HFF-Myc (cell line): ENCODE data around the gene MAP4K5.

Experiments used
- DNase-seq: peaks from one replicate; pipeline ENCODE4 v3.0.0-alpha.2; 2011; ENCODE audit warnings: low read depth; ENCODE audit errors: extremely low read depth
- H3K4me3 ChIP-seq: replicated peaks from 2 replicates; pipeline ENCODE4 v1.5.1; 2011; ENCODE audit warnings: low read depth, mild to moderate bottlenecking, control low read depth, low read length
- CTCF ChIP-seq: IDR thresholded peaks from 2 replicates; pipeline ENCODE4 v1.5.1; 2012; ENCODE audit warnings: mild to moderate bottlenecking, low read depth, low read length, control low read depth; ENCODE audit errors: missing control alignments

Gene MAP4K5

DNA sequence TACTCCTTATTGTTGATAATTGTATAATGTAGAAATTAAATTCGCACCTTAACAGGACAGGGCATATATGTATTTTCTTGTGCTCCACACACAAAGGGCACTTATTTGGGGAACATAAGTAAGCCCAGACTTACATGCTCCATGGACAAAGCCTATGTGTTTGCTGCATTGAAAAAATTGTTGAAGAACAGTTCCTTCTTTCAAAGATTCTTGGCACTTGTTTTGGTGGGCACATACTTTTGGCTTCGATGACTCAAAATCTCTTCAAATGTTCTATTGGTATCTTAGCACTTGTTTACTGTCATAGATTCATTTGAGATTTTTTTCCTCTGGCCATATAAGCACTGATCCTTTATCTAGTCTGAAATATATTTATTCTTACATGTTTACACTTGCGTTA lies 1.4 kb upstream of the MAP4K5 start:
- no peak for TF ChIP-seq CTCF

GRCh38 chr14:50533241-50533705 lies 904 bp upstream of the MAP4K5 start:
- TF ChIP-seq CTCF = no peak
- DNase-seq = no peak
- peak overlapping the region; percentile 89 for H3K4me3 ChIP-seq

More for the DNA sequence above, 1.4 kb upstream of the MAP4K5 start:
- H3K4me3 ChIP-seq = no peak overlapping the region
- no peak for DNase-seq

DNA sequence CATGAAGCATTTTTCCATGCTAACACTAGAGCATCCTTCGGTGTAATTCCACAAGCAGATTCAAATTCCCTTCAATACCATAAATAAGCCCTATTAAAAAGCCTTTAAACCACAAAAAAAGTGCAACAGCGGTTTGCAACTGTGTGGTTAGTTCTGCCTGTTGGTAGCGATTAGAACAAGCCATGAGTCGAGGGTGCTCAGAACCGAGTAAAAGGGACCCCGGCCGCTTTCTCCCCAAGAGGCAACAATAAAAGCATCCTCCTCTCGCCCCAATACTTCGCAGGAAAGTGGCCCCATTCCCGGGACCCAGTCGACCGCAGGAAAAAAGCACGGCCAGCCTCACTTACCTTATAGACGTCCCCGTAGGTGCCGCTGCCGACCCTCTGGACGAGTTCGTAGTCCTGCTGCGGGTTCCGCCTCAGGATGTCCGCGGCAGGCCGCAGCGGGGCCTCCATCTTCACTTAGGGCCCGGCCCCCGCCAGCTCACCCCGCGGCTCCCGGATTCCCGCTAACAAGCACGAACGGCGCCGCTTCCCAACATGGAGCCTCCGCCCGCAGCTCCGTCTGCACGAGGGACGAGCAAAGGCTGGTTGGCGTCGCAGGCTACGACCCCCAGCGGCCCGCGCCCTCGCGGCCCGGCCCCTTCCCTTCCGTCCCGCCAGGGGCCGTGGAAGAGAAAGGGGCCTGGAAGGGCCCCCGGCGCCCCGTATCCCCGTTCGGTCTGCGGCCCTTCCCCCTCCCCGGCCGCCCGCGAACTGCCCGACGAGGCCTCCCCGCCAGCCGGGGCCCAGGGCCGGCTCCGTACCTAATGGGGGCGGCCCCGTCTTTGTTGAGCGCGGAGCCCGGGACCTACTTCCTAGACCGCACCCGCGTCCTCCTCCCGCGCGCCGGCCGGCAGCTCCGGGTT lies 521 bp downstream of the MAP4K5 start:
- peak overlapping the region; percentile 89 for H3K4me3 ChIP-seq
- TF ChIP-seq CTCF = no peak
- no peak for DNase-seq

GRCh38 chr14:50530794-50531365 lies 1.5 kb downstream of the MAP4K5 start:
- no peak for TF ChIP-seq CTCF
- peak overlapping the region; percentile 89 for H3K4me3 ChIP-seq
- DNase-seq = no peak

GRCh38 chr14:50530358-50530757 lies 2.0 kb downstream of the MAP4K5 start:
- H3K4me3 ChIP-seq = peak overlapping the region; percentile 89
- no peak for DNase-seq
- TF ChIP-seq CTCF = no peak

DNA sequence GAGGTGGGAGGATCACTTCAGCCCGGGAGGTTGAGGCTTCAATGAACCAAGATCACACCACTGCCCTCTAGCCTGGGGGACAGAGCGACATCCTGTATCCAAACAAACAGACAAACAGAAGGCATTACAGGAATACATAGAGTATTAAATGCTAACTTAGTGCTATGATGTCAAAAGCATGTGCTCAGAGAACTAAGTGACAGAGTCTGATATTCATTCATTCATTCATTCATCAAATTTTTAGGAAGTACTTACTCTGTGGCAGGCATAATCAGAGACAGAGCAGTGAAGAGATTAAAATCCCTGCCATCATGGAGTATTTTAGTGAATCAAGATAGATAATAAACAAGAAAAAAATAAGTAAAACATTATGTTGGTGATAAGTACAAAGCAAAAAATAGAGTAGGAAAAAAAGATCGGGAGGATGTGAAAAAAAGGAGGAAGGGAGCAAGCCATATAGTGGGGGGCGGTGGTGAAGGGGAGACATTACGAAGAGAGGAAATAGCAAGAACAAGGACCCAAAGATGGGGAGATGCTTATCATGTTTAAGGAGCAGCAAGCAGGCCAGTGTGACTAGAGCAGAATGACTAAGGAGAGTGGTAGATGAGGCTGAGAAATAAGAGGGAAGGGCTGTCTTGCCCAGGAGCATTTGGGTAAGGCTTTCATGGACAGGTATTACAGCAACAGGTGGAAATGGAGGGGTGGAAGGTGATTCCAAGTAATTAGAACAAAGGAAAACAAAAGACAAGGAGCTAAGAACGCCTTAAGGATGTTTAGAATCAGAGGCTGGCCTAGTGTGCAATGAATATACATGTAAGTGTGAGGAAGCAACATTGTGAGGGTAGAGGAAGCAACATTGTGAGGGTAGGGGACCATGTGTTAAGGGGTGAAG lies 2.8 kb downstream of the MAP4K5 start:
- peak overlapping the region; percentile 89 for H3K4me3 ChIP-seq
- no peak for DNase-seq

More for the DNA sequence above, 2.8 kb downstream of the MAP4K5 start:
- no peak for TF ChIP-seq CTCF
